Type B pancreatic cell (in vitro differentiated cells): Measurements from ENCODE around the gene TRIM72. TPM values are rescaled to one million over a fixed set of nuclear protein-coding genes. Genes with fewer than 3 reads are reported as not detected.
"Not testable (repeated sequence)": the region's sequence is repeated elsewhere in the genome, so short reads cannot be mapped to it uniquely, and the experiment has no call there.

ENCODE experiments used
- DNase-seq: peaks from one replicate; pipeline ENCODE4 v3.0.0; 2021; ENCODE audit warnings: mixed read lengths; ENCODE audit not compliant: unreplicated experiment; ENCODE audit errors: extremely low spot score
- H3K27ac Mint-ChIP-seq: 2 replicates; pipeline ENCODE4 v1.8.0; 2021; ENCODE audit warnings: mild to moderate bottlenecking, mixed read lengths
- H3K27me3 Mint-ChIP-seq: 2 replicates; pipeline ENCODE4 v1.8.0; 2021; ENCODE audit warnings: mixed read lengths
- H3K36me3 Mint-ChIP-seq: 2 replicates; pipeline ENCODE4 v1.8.0; 2021; ENCODE audit warnings: mixed read lengths
- H3K4me1 Mint-ChIP-seq: one replicate; pipeline ENCODE4 v1.8.0; 2021; ENCODE audit warnings: mixed read lengths; ENCODE audit not compliant: unreplicated experiment
- H3K4me3 Mint-ChIP-seq: 2 replicates; pipeline ENCODE4 v1.8.0; 2021; ENCODE audit warnings: mild to moderate bottlenecking, mixed read lengths
- H3K9me3 Mint-ChIP-seq: 2 replicates; pipeline ENCODE4 v1.8.0; 2021; ENCODE audit warnings: mixed read lengths
- CTCF ChIP-seq: fragments of 200-600 bp; sonication (generic); conservative IDR thresholded peaks from 2 replicates; pipeline ENCODE4 v1.5.0; 2021; ENCODE audit warnings: antibody characterized with exemption, mild to moderate bottlenecking
- total RNA-seq: library from RNA; stranded (reverse); gene quantifications from 2 replicates; pipeline ENCODE4 v1.2.1, GENCODE V29; 2021; ENCODE audit warnings: low replicate concordance

Gene TRIM72
- total RNA-seq, 1 donor from 2014 or later, result not detected

- no peaks in the 10 kb centered on the region for H3K4me1 Mint-ChIP-seq
- no peak for TF ChIP-seq CTCF
- H3K4me3 Mint-ChIP-seq, result no peak overlapping the region
- no peaks in the 10 kb centered on the region for H3K27me3 Mint-ChIP-seq
- no peaks in the 10 kb centered on the region for H3K9me3 Mint-ChIP-seq
- no peak for DNase-seq
- peak overlapping the region; percentile 21 for H3K27ac Mint-ChIP-seq
- H3K36me3 Mint-ChIP-seq, result peaks cover 58% of the 10 kb centered on the region
Measured at GRCh38 chr16:31192856-31193642, 20.9 kb upstream of the TRIM72 start.

GRCh38 chr16:31193874-31194273, 20.0 kb upstream of the TRIM72 start:
- no peak for TF ChIP-seq CTCF
- Mint-ChIP-seq H3K4me1 (no peaks in the 10 kb centered on the region), H3K36me3 (peaks cover 55% of the 10 kb centered on the region), H3K27ac (no peak overlapping the region), H3K9me3 (no peaks in the 10 kb centered on the region), H3K27me3 (no peaks in the 10 kb centered on the region), H3K4me3 (no peak overlapping the region)
- no peak for DNase-seq

GRCh38 chr16:31194898-31195297, 19.0 kb upstream of the TRIM72 start:
- no peak for TF ChIP-seq CTCF
- H3K27me3 Mint-ChIP-seq, result peaks cover 9% of the 10 kb centered on the region
- peaks cover 55% of the 10 kb centered on the region for H3K36me3 Mint-ChIP-seq
- no peak overlapping the region for H3K4me3 Mint-ChIP-seq
- H3K9me3 Mint-ChIP-seq, result no peaks in the 10 kb centered on the region
- H3K27ac Mint-ChIP-seq, result peak overlapping the region; percentile 23
- H3K4me1 Mint-ChIP-seq, result no peaks in the 10 kb centered on the region
- DNase-seq, result no peak

- not testable (repeated sequence) for H3K4me1 Mint-ChIP-seq, H3K4me3 Mint-ChIP-seq, H3K9me3 Mint-ChIP-seq, DNase-seq, H3K27ac Mint-ChIP-seq
- peaks cover 10% of the 10 kb centered on the region for H3K27me3 Mint-ChIP-seq
- H3K36me3 Mint-ChIP-seq, result peaks cover 47% of the 10 kb centered on the region
Measured at GRCh38 chr16:31195861-31196260, 18.1 kb upstream of the TRIM72 start.

GRCh38 chr16:31196324-31197088, 17.4 kb upstream of the TRIM72 start:
- no peak for TF ChIP-seq CTCF
- Mint-ChIP-seq H3K9me3 (no peaks in the 10 kb centered on the region), H3K36me3 (peaks cover 41% of the 10 kb centered on the region), H3K27ac (no peak overlapping the region), H3K27me3 (peaks cover 17% of the 10 kb centered on the region), H3K4me3 (no peak overlapping the region), H3K4me1 (no peaks in the 10 kb centered on the region)
- DNase-seq, result no peak
